ENCODE measurements around the gene RYR2.

Gene RYR2

GRCh38 chr1:237713916-237714315, 671.9 kb downstream of the RYR2 start:
- Histone ChIP-seq H3K4me1 (ENCODE audit: insufficient read depth, low read length) (no peaks in the 10 kb centered on the region), H3K36me3 (ENCODE audit: insufficient read depth, low read depth, low read length) (no peaks in the 10 kb centered on the region), H3K27me3 (ENCODE audit: insufficient read depth, low read length) (no peaks in the 10 kb centered on the region), H3K27ac (ENCODE audit: low read length) (no peak overlapping the region), H3K9me3 (ENCODE audit: insufficient read depth, low read depth, low read length) (no peaks in the 10 kb centered on the region), H3K9ac (ENCODE audit: low read depth, low read length) (no peak overlapping the region), H3K4me3 (ENCODE audit: low read length) (no peak overlapping the region)

- no peak overlapping the region for H3K9ac ChIP-seq (ENCODE audit: low read depth, low read length)
- no peaks in the 10 kb centered on the region for H3K27me3 ChIP-seq (ENCODE audit: insufficient read depth, low read length)
- H3K4me1 ChIP-seq (ENCODE audit: insufficient read depth, low read length): no peaks in the 10 kb centered on the region
- H3K4me3 ChIP-seq (ENCODE audit: low read length): no peak overlapping the region
- no peak overlapping the region for H3K27ac ChIP-seq (ENCODE audit: low read length)
- no peaks in the 10 kb centered on the region for H3K36me3 ChIP-seq (ENCODE audit: insufficient read depth, low read depth, low read length)
- H3K9me3 ChIP-seq (ENCODE audit: insufficient read depth, low read depth, low read length): no peaks in the 10 kb centered on the region
Observed at GRCh38 chr1:237717106-237717505, 675.1 kb downstream of the RYR2 start.

- Histone ChIP-seq H3K27me3 (ENCODE audit: insufficient read depth, low read length) (no peaks in the 10 kb centered on the region), H3K9ac (ENCODE audit: low read depth, low read length) (no peak overlapping the region)
Observed at GRCh38 chr1:237730826-237731350, 688.9 kb downstream of the RYR2 start.

GRCh38 chr1:237732657-237733056, 690.7 kb downstream of the RYR2 start:
- Histone ChIP-seq H3K36me3 (ENCODE audit: insufficient read depth, low read depth, low read length) (no peaks in the 10 kb centered on the region), H3K9me3 (ENCODE audit: insufficient read depth, low read depth, low read length) (no peaks in the 10 kb centered on the region), H3K27ac (ENCODE audit: low read length) (no peak overlapping the region), H3K27me3 (ENCODE audit: insufficient read depth, low read length) (no peaks in the 10 kb centered on the region), H3K4me3 (ENCODE audit: low read length) (no peak overlapping the region), H3K9ac (ENCODE audit: low read depth, low read length) (no peak overlapping the region), H3K4me1 (ENCODE audit: insufficient read depth, low read length) (peaks cover 5% of the 10 kb centered on the region; the same call in 1 of the 2 replicates)

More at GRCh38 chr1:237730826-237731350, 688.9 kb downstream of the RYR2 start:
- no peak overlapping the region for H3K4me3 ChIP-seq (ENCODE audit: low read length)
- no peaks in the 10 kb centered on the region for H3K9me3 ChIP-seq (ENCODE audit: insufficient read depth, low read depth, low read length)
- H3K36me3 ChIP-seq (ENCODE audit: insufficient read depth, low read depth, low read length): no peaks in the 10 kb centered on the region
- no peaks in the 10 kb centered on the region for H3K4me1 ChIP-seq (ENCODE audit: insufficient read depth, low read length)
- no peak overlapping the region for H3K27ac ChIP-seq (ENCODE audit: low read length)

- Histone ChIP-seq H3K9me3 (ENCODE audit: insufficient read depth, low read depth, low read length) (no peaks in the 10 kb centered on the region), H3K27ac (ENCODE audit: low read length) (no peak overlapping the region), H3K27me3 (ENCODE audit: insufficient read depth, low read length) (no peaks in the 10 kb centered on the region), H3K4me1 (ENCODE audit: insufficient read depth, low read length) (peaks cover 14% of the 10 kb centered on the region; the same call in 1 of the 2 replicates), H3K36me3 (ENCODE audit: insufficient read depth, low read depth, low read length) (no peaks in the 10 kb centered on the region), H3K9ac (ENCODE audit: low read depth, low read length) (peak overlapping the region; percentile 17; the same call in 1 of the 2 replicates), H3K4me3 (ENCODE audit: low read length) (no peak overlapping the region)
Observed at GRCh38 chr1:237736372-237737029, 694.5 kb downstream of the RYR2 start.

- no peak overlapping the region for H3K9ac ChIP-seq (ENCODE audit: low read depth, low read length)
- no peaks in the 10 kb centered on the region for H3K36me3 ChIP-seq (ENCODE audit: insufficient read depth, low read depth, low read length)
- no peak overlapping the region for H3K27ac ChIP-seq (ENCODE audit: low read length)
- no peaks in the 10 kb centered on the region for H3K9me3 ChIP-seq (ENCODE audit: insufficient read depth, low read depth, low read length)
- peaks cover 14% of the 10 kb centered on the region; the same call in 1 of the 2 replicates for H3K4me1 ChIP-seq (ENCODE audit: insufficient read depth, low read length)
- no peaks in the 10 kb centered on the region for H3K27me3 ChIP-seq (ENCODE audit: insufficient read depth, low read length)
- H3K4me3 ChIP-seq (ENCODE audit: low read length): no peak overlapping the region
Observed at GRCh38 chr1:237737448-237737847, 695.5 kb downstream of the RYR2 start.

GRCh38 chr1:237737938-237738610, 696.1 kb downstream of the RYR2 start:
- Histone ChIP-seq H3K9ac (ENCODE audit: low read depth, low read length) (no peak overlapping the region), H3K4me1 (ENCODE audit: insufficient read depth, low read length) (peaks cover 14% of the 10 kb centered on the region; the same call in 1 of the 2 replicates), H3K4me3 (ENCODE audit: low read length) (no peak overlapping the region), H3K27ac (ENCODE audit: low read length) (no peak overlapping the region), H3K36me3 (ENCODE audit: insufficient read depth, low read depth, low read length) (no peaks in the 10 kb centered on the region), H3K9me3 (ENCODE audit: insufficient read depth, low read depth, low read length) (no peaks in the 10 kb centered on the region), H3K27me3 (ENCODE audit: insufficient read depth, low read length) (no peaks in the 10 kb centered on the region)

GRCh38 chr1:237740846-237741245, 698.9 kb downstream of the RYR2 start:
- Histone ChIP-seq H3K9ac (ENCODE audit: low read depth, low read length) (no peak overlapping the region), H3K9me3 (ENCODE audit: insufficient read depth, low read depth, low read length) (no peaks in the 10 kb centered on the region), H3K4me3 (ENCODE audit: low read length) (no peak overlapping the region)

DNA sequence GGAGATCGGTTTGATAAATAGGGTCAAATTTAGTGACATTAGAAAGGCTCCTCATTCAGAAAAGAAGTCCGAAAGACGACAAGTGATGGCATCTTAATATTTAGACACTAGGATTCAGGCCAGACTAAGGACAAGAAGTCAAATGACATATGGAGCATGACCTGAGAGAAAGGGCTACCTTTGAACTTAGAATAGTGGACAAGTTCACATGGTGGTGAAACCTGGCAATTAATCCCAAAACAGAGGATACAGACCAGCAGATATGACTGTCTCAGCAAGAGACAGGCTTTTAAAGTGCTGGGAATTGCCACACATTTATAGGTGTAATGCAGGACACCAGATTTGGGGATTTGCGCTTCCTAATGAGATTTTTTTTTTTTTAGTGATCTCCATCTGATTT, 703.6 kb downstream of the RYR2 start:
- H3K27me3 ChIP-seq (ENCODE audit: insufficient read depth, low read length): no peaks in the 10 kb centered on the region
- H3K4me3 ChIP-seq (ENCODE audit: low read length): no peak overlapping the region
- H3K4me1 ChIP-seq (ENCODE audit: insufficient read depth, low read length): 0 out of 2 replicates have a peak, but pooled peaks cover 6% of the 10 kb centered on the region
- H3K9me3 ChIP-seq (ENCODE audit: insufficient read depth, low read depth, low read length): no peaks in the 10 kb centered on the region
- H3K27ac ChIP-seq (ENCODE audit: low read length): no peak overlapping the region
- no peaks in the 10 kb centered on the region for H3K36me3 ChIP-seq (ENCODE audit: insufficient read depth, low read depth, low read length)
- H3K9ac ChIP-seq (ENCODE audit: low read depth, low read length): no peak overlapping the region

More at GRCh38 chr1:237740846-237741245, 698.9 kb downstream of the RYR2 start:
- H3K36me3 ChIP-seq (ENCODE audit: insufficient read depth, low read depth, low read length): no peaks in the 10 kb centered on the region
- no peaks in the 10 kb centered on the region for H3K27me3 ChIP-seq (ENCODE audit: insufficient read depth, low read length)
- no peak overlapping the region for H3K27ac ChIP-seq (ENCODE audit: low read length)
- H3K4me1 ChIP-seq (ENCODE audit: insufficient read depth, low read length): peaks cover 14% of the 10 kb centered on the region; the same call in 1 of the 2 replicates

DNA sequence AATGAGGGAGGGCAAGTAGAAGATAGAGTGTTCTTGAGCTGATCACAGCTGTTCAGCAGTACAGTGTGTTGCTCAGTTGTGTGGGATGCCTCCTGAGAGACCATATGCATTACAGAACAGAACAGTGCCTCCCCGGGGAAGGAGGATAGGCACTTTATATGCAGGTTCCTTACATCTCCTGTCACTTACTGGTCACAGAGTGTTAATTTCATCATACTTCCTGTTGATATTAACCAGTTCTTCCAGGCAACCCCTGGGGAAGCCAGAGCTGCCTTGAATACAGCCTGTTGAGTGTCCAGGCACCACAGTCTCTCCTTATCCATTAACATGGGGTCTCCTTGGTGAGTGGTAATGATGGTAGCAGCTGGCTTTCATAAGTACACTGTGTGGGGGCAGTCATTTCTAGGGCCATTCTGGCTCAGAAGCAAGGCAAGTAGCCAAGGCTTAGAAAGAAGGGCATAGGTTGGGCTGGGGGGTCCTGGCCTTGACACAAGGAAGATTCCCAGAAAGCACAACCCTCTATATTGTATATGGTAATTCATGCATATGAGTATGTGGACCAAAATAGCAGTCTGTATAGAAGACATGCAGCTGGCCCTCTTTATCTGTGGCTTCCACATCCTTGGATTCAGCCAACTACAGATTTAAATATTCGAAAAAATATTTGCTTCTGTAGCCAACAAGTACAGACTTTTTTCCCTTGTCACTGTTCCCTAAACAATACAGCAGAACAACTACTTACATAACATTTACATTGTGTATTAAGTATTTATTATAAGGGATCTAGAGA, 706.4 kb downstream of the RYR2 start:
- H3K27me3 ChIP-seq (ENCODE audit: insufficient read depth, low read length): no peaks in the 10 kb centered on the region
- H3K4me3 ChIP-seq (ENCODE audit: low read length): no peak overlapping the region
- H3K9me3 ChIP-seq (ENCODE audit: insufficient read depth, low read depth, low read length): no peaks in the 10 kb centered on the region
- peaks cover 9% of the 10 kb centered on the region for H3K4me1 ChIP-seq (ENCODE audit: insufficient read depth, low read length)
- peak overlapping the region; percentile 38 for H3K27ac ChIP-seq (ENCODE audit: low read length)
- no peak overlapping the region for H3K9ac ChIP-seq (ENCODE audit: low read depth, low read length)
- H3K36me3 ChIP-seq (ENCODE audit: insufficient read depth, low read depth, low read length): no peaks in the 10 kb centered on the region

DNA sequence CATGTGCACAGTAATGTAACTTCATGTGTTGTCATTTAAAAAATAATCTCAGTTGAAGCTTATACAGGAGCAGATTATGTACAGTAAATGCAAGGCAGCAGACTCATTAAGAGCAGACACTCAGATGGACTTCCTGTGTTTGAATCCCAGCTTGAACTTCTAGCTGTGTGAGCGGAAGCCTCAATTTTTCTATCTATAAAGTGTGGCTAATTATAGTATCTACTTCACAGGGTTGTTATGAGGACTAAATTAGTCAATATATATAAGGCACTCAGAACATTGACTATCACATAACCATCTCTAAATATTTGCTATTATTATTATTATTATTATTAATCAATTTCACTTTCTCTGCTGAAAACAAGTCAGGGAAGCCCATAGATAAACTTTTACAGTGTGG, 707.1 kb downstream of the RYR2 start:
- Histone ChIP-seq H3K4me1 (ENCODE audit: insufficient read depth, low read length) (peaks cover 10% of the 10 kb centered on the region), H3K27ac (ENCODE audit: low read length) (no peak overlapping the region), H3K9ac (ENCODE audit: low read depth, low read length) (no peak overlapping the region), H3K9me3 (ENCODE audit: insufficient read depth, low read depth, low read length) (no peaks in the 10 kb centered on the region), H3K27me3 (ENCODE audit: insufficient read depth, low read length) (no peaks in the 10 kb centered on the region), H3K4me3 (ENCODE audit: low read length) (no peak overlapping the region), H3K36me3 (ENCODE audit: insufficient read depth, low read depth, low read length) (no peaks in the 10 kb centered on the region)
